ENCODE results near the gene PAIP2.

DNA sequence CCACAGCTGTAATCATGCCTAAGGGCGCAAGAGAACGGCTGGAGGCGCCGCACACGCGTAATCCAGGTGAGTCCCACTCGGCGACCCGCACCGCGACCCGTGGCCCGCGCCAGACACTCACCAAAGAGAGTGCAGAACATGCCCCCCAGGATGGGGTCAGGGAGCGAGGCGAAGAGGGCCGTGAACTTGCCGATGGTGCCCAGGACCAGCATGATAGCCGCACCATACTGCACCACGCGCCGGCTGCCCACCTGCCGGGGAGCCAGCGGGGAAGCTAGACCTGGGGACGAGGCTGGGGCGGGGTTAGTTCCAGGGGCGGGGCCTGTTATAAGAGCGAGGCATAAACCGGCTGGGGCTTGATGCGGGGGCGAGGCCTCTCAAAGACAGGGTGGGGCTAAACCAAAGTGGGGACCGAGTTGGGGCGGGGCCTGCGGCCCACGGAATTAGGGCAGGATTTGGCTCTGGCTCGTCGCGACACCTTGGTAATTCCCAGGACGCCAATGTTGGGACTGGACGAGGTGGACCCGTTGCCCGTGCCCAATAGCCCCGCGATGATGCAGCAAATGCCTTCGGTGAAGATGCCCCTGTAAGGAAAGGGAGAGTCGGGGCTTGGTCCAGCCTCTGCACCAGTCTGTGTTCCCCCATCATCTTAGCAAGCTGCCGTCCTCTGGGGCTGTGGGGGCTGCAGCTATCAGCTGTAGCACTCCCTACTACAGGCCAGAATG lies 36.6 kb downstream of the PAIP2 start:
- TF ChIP-seq, protein P1, sequence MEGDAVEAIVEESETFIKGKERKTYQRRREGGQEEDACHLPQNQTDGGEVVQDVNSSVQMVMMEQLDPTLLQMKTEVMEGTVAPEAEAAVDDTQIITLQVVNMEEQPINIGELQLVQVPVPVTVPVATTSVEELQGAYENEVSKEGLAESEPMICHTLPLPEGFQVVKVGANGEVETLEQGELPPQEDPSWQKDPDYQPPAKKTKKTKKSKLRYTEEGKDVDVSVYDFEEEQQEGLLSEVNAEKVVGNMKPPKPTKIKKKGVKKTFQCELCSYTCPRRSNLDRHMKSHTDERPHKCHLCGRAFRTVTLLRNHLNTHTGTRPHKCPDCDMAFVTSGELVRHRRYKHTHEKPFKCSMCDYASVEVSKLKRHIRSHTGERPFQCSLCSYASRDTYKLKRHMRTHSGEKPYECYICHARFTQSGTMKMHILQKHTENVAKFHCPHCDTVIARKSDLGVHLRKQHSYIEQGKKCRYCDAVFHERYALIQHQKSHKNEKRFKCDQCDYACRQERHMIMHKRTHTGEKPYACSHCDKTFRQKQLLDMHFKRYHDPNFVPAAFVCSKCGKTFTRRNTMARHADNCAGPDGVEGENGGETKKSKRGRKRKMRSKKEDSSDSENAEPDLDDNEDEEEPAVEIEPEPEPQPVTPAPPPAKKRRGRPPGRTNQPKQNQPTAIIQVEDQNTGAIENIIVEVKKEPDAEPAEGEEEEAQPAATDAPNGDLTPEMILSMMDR (IDR thresholded peaks at IDR 0.05; ENCODE audit: low read depth, low read length) = no peak
- TF ChIP-seq POLR2A (IDR thresholded peaks at IDR 0.05; ENCODE audit: extremely low read depth, insufficient read length) (no peak), MYC (IDR thresholded peaks at IDR 0.05; ENCODE audit: low read depth, low read length) (no peak)
- TF ChIP-seq, protein P2, sequence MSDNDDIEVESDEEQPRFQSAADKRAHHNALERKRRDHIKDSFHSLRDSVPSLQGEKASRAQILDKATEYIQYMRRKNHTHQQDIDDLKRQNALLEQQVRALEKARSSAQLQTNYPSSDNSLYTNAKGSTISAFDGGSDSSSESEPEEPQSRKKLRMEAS (IDR thresholded peaks at IDR 0.05; ENCODE audit: low read depth, low read length) = no peak
